ENCODE measurements around the gene NRXN3.
"Not testable (repeated sequence)": the region's sequence is repeated elsewhere in the genome, so short reads cannot be mapped to it uniquely, and the experiment has no call there.

The NRXN3 gene

GRCh38 chr14:79080040-79080439, 909.9 kb downstream of the NRXN3 start:
- DNase-seq (ENCODE audit: low spot score): no peak

- no peak for DNase-seq (ENCODE audit: low spot score)
These were observed 912.7 kb downstream of the NRXN3 start for GRCh38 chr14:79082883-79083282.

GRCh38 chr14:79083356-79083755, 913.2 kb downstream of the NRXN3 start:
- DNase-seq (ENCODE audit: low spot score): no peak

- DNase-seq (ENCODE audit: low spot score): no peak
These were observed 914.7 kb downstream of the NRXN3 start for GRCh38 chr14:79084861-79085260.

GRCh38 chr14:79089576-79089975, 919.4 kb downstream of the NRXN3 start:
- no peak for DNase-seq (ENCODE audit: low spot score)

- no peak for DNase-seq (ENCODE audit: low spot score)
These were observed 920.5 kb downstream of the NRXN3 start for GRCh38 chr14:79090641-79091180.

GRCh38 chr14:79091381-79091963, 921.3 kb downstream of the NRXN3 start:
- no peak for DNase-seq (ENCODE audit: low spot score)

- no peak for DNase-seq (ENCODE audit: low spot score)
These were observed 923.4 kb downstream of the NRXN3 start for GRCh38 chr14:79093531-79093930.

- no peak for DNase-seq (ENCODE audit: low spot score)
These were observed 924.8 kb downstream of the NRXN3 start for GRCh38 chr14:79094951-79095350.

- no peak for DNase-seq (ENCODE audit: low spot score)
These were observed 926.6 kb downstream of the NRXN3 start for GRCh38 chr14:79096811-79097210.

GRCh38 chr14:79098324-79098723, 928.2 kb downstream of the NRXN3 start:
- DNase-seq (ENCODE audit: low spot score): no peak

GRCh38 chr14:79100578-79100977, 930.4 kb downstream of the NRXN3 start:
- DNase-seq (ENCODE audit: low spot score): no peak

- DNase-seq (ENCODE audit: low spot score): no peak
These were observed 931.2 kb downstream of the NRXN3 start for GRCh38 chr14:79101388-79101787.

- DNase-seq (ENCODE audit: low spot score): no peak
These were observed 933.6 kb downstream of the NRXN3 start for GRCh38 chr14:79103764-79104163.

GRCh38 chr14:79110564-79110963, 940.4 kb downstream of the NRXN3 start:
- not testable (repeated sequence) for DNase-seq (ENCODE audit: low spot score)

GRCh38 chr14:79111987-79112501, 941.9 kb downstream of the NRXN3 start:
- DNase-seq (ENCODE audit: low spot score): no peak

GRCh38 chr14:79117561-79117960, 947.4 kb downstream of the NRXN3 start:
- DNase-seq (ENCODE audit: low spot score): no peak

GRCh38 chr14:79118291-79118690, 948.1 kb downstream of the NRXN3 start:
- DNase-seq (ENCODE audit: low spot score): no peak

GRCh38 chr14:79134361-79134760, 964.2 kb downstream of the NRXN3 start:
- no peak for DNase-seq (ENCODE audit: low spot score)

- no peak for DNase-seq (ENCODE audit: low spot score)
These were observed 966.2 kb downstream of the NRXN3 start for GRCh38 chr14:79136071-79137044.

- DNase-seq (ENCODE audit: low spot score): no peak
These were observed 966.9 kb downstream of the NRXN3 start for GRCh38 chr14:79137045-79137430.

GRCh38 chr14:79137836-79138235, 967.7 kb downstream of the NRXN3 start:
- DNase-seq (ENCODE audit: low spot score): no peak

GRCh38 chr14:79144896-79145295, 974.7 kb downstream of the NRXN3 start:
- no peak for DNase-seq (ENCODE audit: low spot score)
